ENCODE data around the gene KMT2C.

KMT2C gene

DNA sequence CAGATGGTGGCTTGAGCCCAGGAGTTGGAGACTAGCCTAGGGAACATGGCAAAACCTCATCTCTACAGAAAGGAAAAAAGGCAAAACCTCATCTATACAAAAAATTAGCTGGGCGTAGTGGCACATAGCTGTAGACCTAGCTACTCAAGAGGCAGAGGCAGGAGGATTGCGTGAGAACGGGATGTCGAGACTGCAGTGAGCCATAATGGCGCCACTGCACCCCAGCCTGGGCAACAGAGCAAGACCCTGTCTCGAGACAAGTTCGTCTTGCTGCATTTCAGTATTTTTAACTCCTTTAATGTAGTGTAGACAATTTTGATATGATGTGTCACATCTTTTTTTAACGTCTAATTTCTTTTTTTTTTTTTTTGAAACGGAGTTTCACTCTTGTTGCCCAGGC is 31.4 kb upstream of the KMT2C start:
- Histone ChIP-seq H2AFZ (ENCODE audit: low read depth, low read length) (no peak overlapping the region), H3K9ac (ENCODE audit: low read length) (no peak overlapping the region), H3K79me2 (ENCODE audit: low read length) (peaks cover 10% of the 10 kb centered on the region), H3K9me3 (ENCODE audit: insufficient read depth, low read length) (0 out of 2 replicates have a peak, but pooled peaks cover 6% of the 10 kb centered on the region), H3K27me3 (ENCODE audit: low read depth, low read length) (no peaks in the 10 kb centered on the region), H3K27ac (ENCODE audit: low read length) (no peak overlapping the region), H3K36me3 (replicated peaks; ENCODE audit: low read depth, low read length) (no peaks in the 10 kb centered on the region), H3K4me1 (ENCODE audit: low read length) (peaks cover 4% of the 10 kb centered on the region), H3K4me2 (ENCODE audit: low read length) (no peak overlapping the region), H4K20me1 (ENCODE audit: insufficient read depth, low read length) (no peaks in the 10 kb centered on the region), H3K4me3 (ENCODE audit: low read length) (no peak overlapping the region)
- TF ChIP-seq, protein P1, sequence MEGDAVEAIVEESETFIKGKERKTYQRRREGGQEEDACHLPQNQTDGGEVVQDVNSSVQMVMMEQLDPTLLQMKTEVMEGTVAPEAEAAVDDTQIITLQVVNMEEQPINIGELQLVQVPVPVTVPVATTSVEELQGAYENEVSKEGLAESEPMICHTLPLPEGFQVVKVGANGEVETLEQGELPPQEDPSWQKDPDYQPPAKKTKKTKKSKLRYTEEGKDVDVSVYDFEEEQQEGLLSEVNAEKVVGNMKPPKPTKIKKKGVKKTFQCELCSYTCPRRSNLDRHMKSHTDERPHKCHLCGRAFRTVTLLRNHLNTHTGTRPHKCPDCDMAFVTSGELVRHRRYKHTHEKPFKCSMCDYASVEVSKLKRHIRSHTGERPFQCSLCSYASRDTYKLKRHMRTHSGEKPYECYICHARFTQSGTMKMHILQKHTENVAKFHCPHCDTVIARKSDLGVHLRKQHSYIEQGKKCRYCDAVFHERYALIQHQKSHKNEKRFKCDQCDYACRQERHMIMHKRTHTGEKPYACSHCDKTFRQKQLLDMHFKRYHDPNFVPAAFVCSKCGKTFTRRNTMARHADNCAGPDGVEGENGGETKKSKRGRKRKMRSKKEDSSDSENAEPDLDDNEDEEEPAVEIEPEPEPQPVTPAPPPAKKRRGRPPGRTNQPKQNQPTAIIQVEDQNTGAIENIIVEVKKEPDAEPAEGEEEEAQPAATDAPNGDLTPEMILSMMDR (IDR thresholded peaks at IDR 0.05; ENCODE audit: low read depth, low read length) = no peak
- TF ChIP-seq EZH2phosphoT487 (IDR thresholded peaks at IDR 0.05; ENCODE audit: low read depth) = no peak

DNA sequence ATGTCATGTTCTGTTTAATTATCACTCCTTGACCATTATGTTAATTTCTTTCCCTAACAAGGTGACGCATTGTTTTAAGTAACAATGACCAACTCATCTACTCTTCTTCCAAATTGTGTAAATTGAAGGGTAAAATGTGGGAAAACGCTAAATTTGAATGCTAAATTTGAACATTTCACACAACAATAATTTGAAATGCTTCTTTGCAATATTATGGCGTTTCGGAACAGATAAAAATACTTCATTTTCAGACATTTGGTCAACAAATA is 29.2 kb upstream of the KMT2C start:
- Histone ChIP-seq H3K9ac (ENCODE audit: low read length) (peak overlapping the region; percentile 97), H2AFZ (ENCODE audit: low read depth, low read length) (peak overlapping the region; percentile 96; the same call in 1 of the 2 replicates), H3K27ac (ENCODE audit: low read length) (peak overlapping the region; percentile 89; the same call in 1 of the 2 replicates), H3K79me2 (ENCODE audit: low read length) (peaks cover 10% of the 10 kb centered on the region), H3K27me3 (ENCODE audit: low read depth, low read length) (no peaks in the 10 kb centered on the region), H3K4me3 (ENCODE audit: low read length) (peak overlapping the region; percentile 91), H3K36me3 (replicated peaks; ENCODE audit: low read depth, low read length) (no peaks in the 10 kb centered on the region), H4K20me1 (ENCODE audit: insufficient read depth, low read length) (no peaks in the 10 kb centered on the region), H3K9me3 (ENCODE audit: insufficient read depth, low read length) (no peaks in the 10 kb centered on the region), H3K4me1 (ENCODE audit: low read length) (peaks cover 4% of the 10 kb centered on the region), H3K4me2 (ENCODE audit: low read length) (peak overlapping the region; percentile 92)
- TF ChIP-seq EZH2phosphoT487 (IDR thresholded peaks at IDR 0.05; ENCODE audit: low read depth) = no peak
- TF ChIP-seq, protein P1 (IDR thresholded peaks at IDR 0.05; ENCODE audit: low read depth, low read length) = no peak

DNA sequence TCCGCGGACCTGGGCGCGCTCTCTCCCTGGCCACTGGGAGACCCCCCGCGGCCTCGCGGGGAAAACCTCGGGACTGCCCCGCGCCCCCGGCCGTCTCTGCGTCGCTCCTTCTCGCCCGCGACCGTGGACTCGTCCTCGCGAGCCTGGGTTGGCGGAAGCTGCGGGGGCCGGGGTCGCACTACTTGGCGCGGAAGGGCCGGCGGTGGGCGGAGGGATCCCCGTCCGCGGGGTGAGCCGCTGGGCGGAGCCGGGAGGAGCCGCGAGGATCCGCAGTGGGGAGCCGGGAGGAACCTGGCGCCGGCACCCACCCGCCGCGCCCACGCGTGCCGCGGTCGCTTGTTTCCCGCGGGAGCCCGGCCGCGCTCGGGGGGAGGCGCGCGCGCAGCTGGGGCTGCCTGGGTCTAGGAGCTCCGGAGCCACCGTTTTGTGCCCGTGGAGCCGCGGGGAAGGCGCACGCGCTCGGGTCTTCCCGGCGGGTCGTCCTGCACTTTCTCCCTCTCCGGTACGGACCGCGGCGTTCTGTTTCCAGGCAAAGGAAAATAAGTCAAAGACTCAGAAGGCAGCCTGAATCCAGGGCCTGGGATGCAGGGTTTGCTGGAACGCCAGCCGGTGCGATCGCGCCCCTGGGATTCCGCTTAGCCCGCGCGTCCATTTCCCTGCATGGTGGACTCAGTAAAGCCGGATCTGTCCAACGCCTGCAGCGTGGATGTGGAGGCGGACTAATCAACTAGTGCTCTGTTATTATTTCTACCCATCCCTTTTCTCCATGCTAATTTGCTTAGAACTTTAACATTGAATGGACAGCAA is 28.7 kb upstream of the KMT2C start:
- peak overlapping the region; percentile 89 for H3K27ac ChIP-seq (ENCODE audit: low read length)
- TF ChIP-seq EZH2phosphoT487 (IDR thresholded peaks at IDR 0.05; ENCODE audit: low read depth) = no peak
- TF ChIP-seq, protein P1 (IDR thresholded peaks at IDR 0.05; ENCODE audit: low read depth, low read length) = no peak

DNA sequence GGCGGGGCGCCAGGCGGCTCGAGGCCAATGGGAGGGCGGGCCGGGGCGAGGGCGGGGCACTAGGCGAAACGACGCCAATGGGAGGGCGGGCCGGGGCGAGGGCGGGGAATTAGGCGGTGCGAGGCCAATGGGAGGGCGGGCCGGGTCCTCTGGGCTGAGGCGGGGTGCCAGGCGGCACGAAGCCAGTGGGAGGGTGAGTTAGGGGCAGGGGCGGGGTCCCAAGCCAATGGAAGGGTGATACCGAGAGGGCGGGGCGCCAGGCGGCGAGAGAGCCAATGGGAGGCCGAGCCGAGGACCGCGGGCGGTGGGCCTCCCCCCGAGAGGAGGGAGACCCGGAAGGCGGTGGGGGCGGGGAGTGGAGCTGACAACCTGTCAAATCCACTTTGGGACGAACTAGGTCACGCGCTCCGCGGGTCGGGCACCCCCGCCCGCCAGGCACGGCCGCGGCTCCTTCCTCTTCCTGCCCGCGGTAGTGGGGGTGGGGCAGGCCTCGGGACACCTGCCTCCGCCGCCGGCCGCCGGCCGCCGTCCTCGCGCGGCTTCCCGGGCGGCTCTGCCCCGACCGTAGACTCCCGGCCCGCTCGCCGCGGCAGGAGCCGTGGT is 28.0 kb upstream of the KMT2C start:
- no peaks in the 10 kb centered on the region for H3K36me3 ChIP-seq (replicated peaks; ENCODE audit: low read depth, low read length)
- H3K4me1 ChIP-seq (ENCODE audit: low read length) = peaks cover 4% of the 10 kb centered on the region
- peak overlapping the region; percentile 91 for H3K4me3 ChIP-seq (ENCODE audit: low read length)
- peaks cover 10% of the 10 kb centered on the region for H3K79me2 ChIP-seq (ENCODE audit: low read length)
- H3K9me3 ChIP-seq (ENCODE audit: insufficient read depth, low read length) = no peaks in the 10 kb centered on the region
- peak overlapping the region; percentile 97 for H3K9ac ChIP-seq (ENCODE audit: low read length)
- H3K4me2 ChIP-seq (ENCODE audit: low read length) = peak overlapping the region; percentile 92
- H3K27me3 ChIP-seq (ENCODE audit: low read depth, low read length) = no peaks in the 10 kb centered on the region
- no peaks in the 10 kb centered on the region for H4K20me1 ChIP-seq (ENCODE audit: insufficient read depth, low read length)
- H3K27ac ChIP-seq (ENCODE audit: low read length) = peak overlapping the region; percentile 89
- TF ChIP-seq, protein P1 (IDR thresholded peaks at IDR 0.05; ENCODE audit: low read depth, low read length) = no peak
- no peak for TF ChIP-seq EZH2phosphoT487 (IDR thresholded peaks at IDR 0.05; ENCODE audit: low read depth)
- peak overlapping the region; percentile 96 for H2AFZ ChIP-seq (ENCODE audit: low read depth, low read length)

More for the DNA sequence above, 28.7 kb upstream of the KMT2C start:
- H3K27me3 ChIP-seq (ENCODE audit: low read depth, low read length) = no peaks in the 10 kb centered on the region
- H2AFZ ChIP-seq (ENCODE audit: low read depth, low read length) = peak overlapping the region; percentile 96
- peaks cover 10% of the 10 kb centered on the region for H3K79me2 ChIP-seq (ENCODE audit: low read length)
- no peaks in the 10 kb centered on the region for H3K36me3 ChIP-seq (replicated peaks; ENCODE audit: low read depth, low read length)
- H3K4me2 ChIP-seq (ENCODE audit: low read length) = peak overlapping the region; percentile 92
- peak overlapping the region; percentile 91 for H3K4me3 ChIP-seq (ENCODE audit: low read length)
- H3K4me1 ChIP-seq (ENCODE audit: low read length) = peaks cover 4% of the 10 kb centered on the region
- H3K9ac ChIP-seq (ENCODE audit: low read length) = peak overlapping the region; percentile 97
- no peaks in the 10 kb centered on the region for H4K20me1 ChIP-seq (ENCODE audit: insufficient read depth, low read length)
- H3K9me3 ChIP-seq (ENCODE audit: insufficient read depth, low read length) = no peaks in the 10 kb centered on the region

Measured in OCI-LY3 (cell line).